DND-41 (cell line): ENCODE data around the gene RPL36AL.

Experiments used
- ATAC-seq: fragments of 200-7000 bp; cut with Tn5 transposase; 3 replicates; pipeline ENCODE4 v1.9.1; 2021; ENCODE audit warnings: low read depth; ENCODE audit not compliant: insufficient read depth
- DNase-seq: peaks from one replicate; pipeline ENCODE4 v3.0.0-alpha.2; 2020
- H2AFZ ChIP-seq: 2 replicates; pipeline ENCODE4 v1.6.0; 2012; ENCODE audit warnings: low read depth, low read length
- H3K27ac ChIP-seq: 2 replicates; pipeline ENCODE4 v1.5.1; 2012; ENCODE audit warnings: low read length, inconsistent platforms
- H3K27me3 ChIP-seq: fragments of 200-600 bp; sonication (generic); 2 replicates; pipeline ENCODE4 v1.6.0; 2012; ENCODE audit warnings: low read length, mild to moderate bottlenecking, inconsistent platforms; ENCODE audit not compliant: insufficient read depth, poor library complexity
- H3K36me3 ChIP-seq: 2 replicates; pipeline ENCODE4 v1.5.1; 2012; ENCODE audit warnings: low read length, inconsistent platforms; ENCODE audit not compliant: insufficient read depth
- H3K4me1 ChIP-seq: 2 replicates; pipeline ENCODE4 v1.5.1; 2012; ENCODE audit warnings: mild to moderate bottlenecking, low read length; ENCODE audit not compliant: insufficient read depth
- H3K4me2 ChIP-seq: 2 replicates; pipeline ENCODE4 v1.6.0; 2012; ENCODE audit warnings: mild to moderate bottlenecking, moderate library complexity, low read length, inconsistent platforms; ENCODE audit not compliant: insufficient read depth
- H3K4me3 ChIP-seq, 2 experiments: fragments of 200-600 bp in 1 of 2; shearing (Covaris generic) in 1 of 2; 2 replicates each; pipeline ENCODE4 v1.5.1; 2012 to 2016; ENCODE audit warnings: inconsistent platforms in 2 of 2, low read length in 2 of 2, mild to moderate bottlenecking in 2 of 2, low read depth in 1 of 2, moderate library complexity in 1 of 2
- H3K79me2 ChIP-seq: 2 replicates; pipeline ENCODE4 v1.6.0; 2012; ENCODE audit warnings: low read length, inconsistent platforms; ENCODE audit not compliant: insufficient read depth
- H3K9ac ChIP-seq: 2 replicates; pipeline ENCODE4 v1.6.0; 2012; ENCODE audit warnings: low read depth, mild to moderate bottlenecking, inconsistent platforms, low read length, moderate library complexity
- H3K9me3 ChIP-seq: 2 replicates; pipeline ENCODE4 v1.5.1; 2012; ENCODE audit warnings: low read length, moderate library complexity, mild to moderate bottlenecking, inconsistent platforms; ENCODE audit not compliant: insufficient read depth, severe bottlenecking
- H4K20me1 ChIP-seq: 2 replicates; pipeline ENCODE4 v1.6.0; 2012; ENCODE audit warnings: low read length; ENCODE audit not compliant: insufficient read depth
- EZH2 ChIP-seq: IDR thresholded peaks from 3 replicates; pipeline ENCODE4 v1.6.1; 2012; ENCODE audit warnings: borderline replicate concordance, low read depth, mild to moderate bottlenecking, moderate library complexity, low read length, inconsistent platforms; ENCODE audit not compliant: severe bottlenecking
- TF ChIP-seq, protein P1 (sequence below): IDR thresholded peaks from 2 replicates; pipeline ENCODE4 v1.5.1; 2012; ENCODE audit warnings: borderline replicate concordance, low read length, moderate library complexity, mild to moderate bottlenecking; ENCODE audit not compliant: poor library complexity, severe bottlenecking; ENCODE audit errors: extremely low read depth

The RPL36AL gene

DNA sequence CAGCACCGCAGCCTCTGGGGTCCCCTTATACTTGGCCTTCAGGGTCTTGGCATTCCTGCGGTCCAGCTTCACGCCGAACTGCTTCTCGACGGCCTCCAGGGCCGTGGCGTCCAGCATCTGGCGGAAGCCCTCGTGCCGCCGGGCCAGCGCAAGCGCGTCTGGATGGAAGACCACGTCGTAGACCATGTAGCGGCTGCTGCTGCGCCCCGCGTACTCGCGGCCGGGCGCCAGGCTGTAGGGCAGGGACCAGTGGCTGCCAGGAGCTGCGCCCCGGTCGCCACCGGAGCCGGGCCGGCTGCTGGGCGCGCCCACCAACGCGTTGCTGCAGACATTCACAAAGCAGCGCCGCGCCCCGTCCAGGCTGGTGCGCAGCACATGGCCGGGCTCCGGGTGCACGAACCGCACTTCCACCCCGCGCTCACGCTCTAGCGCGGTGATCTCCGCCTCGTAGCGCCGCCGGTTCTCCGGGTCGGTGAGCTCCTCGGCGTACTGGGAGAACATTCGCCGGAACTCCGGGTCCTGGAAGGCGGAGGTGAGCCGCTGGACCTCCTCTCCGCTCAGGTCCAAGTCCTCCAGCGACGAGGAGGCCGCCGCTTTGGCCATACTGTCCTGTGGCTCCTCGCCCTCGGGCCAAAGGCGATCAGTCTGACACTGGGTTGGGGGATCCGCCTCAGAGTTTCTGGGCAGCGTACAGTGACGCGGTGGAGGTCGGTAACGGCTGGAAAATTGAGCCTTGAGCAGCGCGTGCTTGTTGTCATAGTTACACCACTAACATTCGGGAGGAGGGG is 14.3 kb upstream of the RPL36AL start, which contains the start of gene DNAAF2:
TSS of gene DNAAF2 (minus strand) at position 698 of the 788 bp plus-strand sequence. CDS start at position 603, 95 bp downstream.
- DNase-seq: peak; percentile 66
- peaks cover 48% of the 10 kb centered on the region for H3K4me1 ChIP-seq
- peaks cover 86% of the 10 kb centered on the region for H3K79me2 ChIP-seq

DNA sequence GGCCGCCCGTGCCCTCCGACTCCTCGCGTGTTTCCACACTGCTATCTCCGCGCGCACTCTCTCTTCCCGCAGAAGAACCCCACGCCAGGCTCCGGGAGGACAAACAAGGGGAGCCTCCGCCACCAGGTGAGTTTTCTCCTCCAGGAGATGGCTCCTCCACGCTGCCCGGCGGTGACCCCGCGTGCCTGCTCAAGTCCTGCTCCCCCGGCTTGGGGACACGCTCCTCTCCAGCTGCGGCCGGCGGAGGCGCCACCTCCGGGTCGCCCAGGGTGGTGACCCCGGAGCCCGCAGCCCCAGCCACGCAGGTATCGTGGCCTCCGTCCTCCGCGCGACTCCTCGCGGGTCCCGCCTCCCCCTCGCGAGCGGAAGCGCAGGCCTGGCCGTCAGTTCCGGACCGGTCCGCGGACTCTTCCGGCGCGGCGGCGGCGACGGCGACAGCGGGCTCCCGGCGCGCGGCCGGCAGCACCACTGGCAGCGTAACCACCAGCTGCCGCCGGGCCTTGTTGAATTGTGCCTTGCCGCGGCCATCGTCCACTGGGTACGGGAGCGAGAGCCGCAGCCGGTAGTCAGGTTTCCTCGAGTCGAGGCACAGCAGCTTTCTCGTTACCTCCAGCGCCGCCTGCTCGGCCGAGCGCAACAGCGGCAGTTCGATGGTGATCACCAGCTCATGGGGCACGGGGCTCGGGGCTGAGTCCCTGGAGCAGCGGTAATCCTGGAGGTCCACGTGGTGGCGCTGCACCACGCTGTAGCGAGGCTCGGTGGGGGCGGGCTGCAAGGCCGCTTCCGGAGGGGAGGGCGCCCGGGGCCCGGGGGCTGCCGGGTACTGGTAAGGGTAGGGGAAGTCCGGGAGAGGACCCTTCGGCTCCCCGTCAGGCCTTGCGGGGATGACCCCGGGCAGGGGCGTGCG is 13.5 kb upstream of the RPL36AL start:
- Histone ChIP-seq H4K20me1 (peaks cover 14% of the 10 kb centered on the region), H3K9me3 (no peaks in the 10 kb centered on the region), H3K27ac (peak overlapping the region; percentile 83), H3K79me2 (peaks cover 91% of the 10 kb centered on the region), H3K36me3 (peaks cover 31% of the 10 kb centered on the region), H3K4me2 (peak overlapping the region; percentile 90), H3K4me3 (peak overlapping the region; percentile 94 to 98), H2AFZ (peak overlapping the region; percentile 95), H3K9ac (peak overlapping the region; percentile 90), H3K4me1 (peaks cover 57% of the 10 kb centered on the region), H3K27me3 (no peaks in the 10 kb centered on the region)
- TF ChIP-seq EZH2: no peak
- TF ChIP-seq, protein P1, sequence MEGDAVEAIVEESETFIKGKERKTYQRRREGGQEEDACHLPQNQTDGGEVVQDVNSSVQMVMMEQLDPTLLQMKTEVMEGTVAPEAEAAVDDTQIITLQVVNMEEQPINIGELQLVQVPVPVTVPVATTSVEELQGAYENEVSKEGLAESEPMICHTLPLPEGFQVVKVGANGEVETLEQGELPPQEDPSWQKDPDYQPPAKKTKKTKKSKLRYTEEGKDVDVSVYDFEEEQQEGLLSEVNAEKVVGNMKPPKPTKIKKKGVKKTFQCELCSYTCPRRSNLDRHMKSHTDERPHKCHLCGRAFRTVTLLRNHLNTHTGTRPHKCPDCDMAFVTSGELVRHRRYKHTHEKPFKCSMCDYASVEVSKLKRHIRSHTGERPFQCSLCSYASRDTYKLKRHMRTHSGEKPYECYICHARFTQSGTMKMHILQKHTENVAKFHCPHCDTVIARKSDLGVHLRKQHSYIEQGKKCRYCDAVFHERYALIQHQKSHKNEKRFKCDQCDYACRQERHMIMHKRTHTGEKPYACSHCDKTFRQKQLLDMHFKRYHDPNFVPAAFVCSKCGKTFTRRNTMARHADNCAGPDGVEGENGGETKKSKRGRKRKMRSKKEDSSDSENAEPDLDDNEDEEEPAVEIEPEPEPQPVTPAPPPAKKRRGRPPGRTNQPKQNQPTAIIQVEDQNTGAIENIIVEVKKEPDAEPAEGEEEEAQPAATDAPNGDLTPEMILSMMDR: peak; percentile 92
- peak; percentile 84 for ATAC-seq
- DNase-seq: peak; percentile 95

More for the DNA sequence above, 14.3 kb upstream of the RPL36AL start, which contains the start of gene DNAAF2:
- Histone ChIP-seq H3K4me3 (peak within 1 kb of the TSS; percentile 94 to 98), H3K27ac (peak within 1 kb of the TSS; percentile 83), H3K9ac (peak within 1 kb of the TSS; percentile 90), H3K4me2 (peak within 1 kb of the TSS; percentile 90), H2AFZ (peak within 1 kb of the TSS; percentile 95), H3K9me3 (no peaks in the 10 kb centered on the region), H4K20me1 (peaks cover 15% of the 10 kb centered on the region), H3K27me3 (no peaks in the 10 kb centered on the region), H3K36me3 (peaks cover 33% of the 10 kb centered on the region)
- TF ChIP-seq, protein P1: peak; percentile 14
- TF ChIP-seq EZH2: no peak
- ATAC-seq: peak; percentile 50

DNA sequence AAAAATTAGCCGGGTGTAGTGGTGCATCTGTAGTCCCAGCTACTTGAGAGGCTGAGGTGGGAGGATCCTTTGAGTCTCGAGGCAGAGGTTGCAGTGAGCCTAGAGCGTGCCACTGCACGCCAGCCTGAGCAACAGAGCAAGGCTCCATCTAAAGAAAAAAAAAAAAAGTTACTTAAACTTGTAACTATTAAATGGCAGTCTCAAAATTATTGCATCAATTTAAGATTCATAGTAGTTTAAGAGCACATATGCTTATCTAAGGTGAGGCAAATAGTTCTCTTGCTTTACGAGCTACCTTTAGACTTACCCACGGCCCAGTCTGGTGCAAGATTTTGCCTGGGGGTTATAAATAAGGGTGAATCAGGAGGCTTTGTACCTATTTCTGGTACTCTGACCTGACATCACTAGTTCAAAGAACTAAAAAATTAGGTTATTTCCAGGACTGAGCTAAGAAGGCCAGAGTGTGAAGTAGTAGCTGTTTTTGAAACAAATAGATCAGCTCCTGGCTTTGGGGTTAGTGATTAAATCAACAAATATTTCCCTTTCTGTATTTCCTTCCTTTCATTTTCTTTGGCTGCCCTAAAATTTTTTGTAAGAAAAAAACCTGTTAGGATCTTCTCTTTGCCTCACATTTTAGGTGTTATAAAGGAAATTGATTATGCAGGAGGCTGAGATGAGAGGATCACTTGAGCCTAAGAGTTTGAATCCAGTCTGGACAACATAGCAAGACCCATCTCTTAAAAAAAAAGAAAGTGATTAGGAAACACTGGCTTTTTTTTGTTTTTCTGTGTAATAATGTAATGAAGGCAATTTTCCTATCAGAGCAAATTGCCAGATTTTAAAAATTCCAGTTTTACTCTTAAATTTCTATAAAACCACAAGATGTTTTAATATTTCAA is 3.8 kb upstream of the RPL36AL start:
- H3K27ac ChIP-seq: peak overlapping the region; percentile 40
- H3K79me2 ChIP-seq: peaks cover 94% of the 10 kb centered on the region
- DNase-seq: no peak
- ATAC-seq: no peak
- TF ChIP-seq EZH2: no peak
- TF ChIP-seq, protein P1: no peak
- H4K20me1 ChIP-seq: peaks cover 18% of the 10 kb centered on the region
- no peaks in the 10 kb centered on the region for H3K27me3 ChIP-seq
- H3K9me3 ChIP-seq: no peaks in the 10 kb centered on the region
- H2AFZ ChIP-seq: no peak overlapping the region
- H3K4me1 ChIP-seq: peaks cover 50% of the 10 kb centered on the region
- H3K36me3 ChIP-seq: peaks cover 42% of the 10 kb centered on the region
- peak overlapping the region; percentile 90 for H3K4me2 ChIP-seq
- H3K9ac ChIP-seq: 0 out of 2 replicates have a peak overlapping the region, but pooled peaks have one; percentile 17
- 0 out of 4 replicates have a peak overlapping the region, but pooled peaks of 1 of the 2 experiments have one; percentile 8 for H3K4me3 ChIP-seq
